K562 (cell line): ENCODE results near the gene LLGL2. TPM values are rescaled to one million over a fixed set of nuclear protein-coding genes. Genes with fewer than 3 reads are reported as not detected.

Experiments
- CBFB ChIP-seq: sonication (generic); formaldehyde crosslinking; IDR thresholded peaks from 2 replicates; pipeline ENCODE4 v1.4.0; 2020; ENCODE audit warnings: mild to moderate bottlenecking, missing genetic modification reagents
- CREB1 ChIP-seq, 2 experiments: sonication (generic) in 1 of 2; formaldehyde crosslinking in 1 of 2; IDR thresholded peaks; 2 replicates each; pipeline versions ENCODE4 v1.6.1 to v1.8.0; 2012 to 2022; ENCODE audit warnings: inconsistent platforms in 1 of 2, mild to moderate bottlenecking in 1 of 2, missing genetic modification reagents in 1 of 2, moderate library complexity in 1 of 2
- FOXA3 ChIP-seq, 2 experiments: fragments of 450-650 bp in 1 of 2; sonication (generic) in 1 of 2; formaldehyde crosslinking; IDR thresholded peaks in 1 of 2; conservative IDR thresholded peaks in 1 of 2; 2 replicates each; pipeline versions ENCODE4 v1.4.0 to v1.8.0; 2020 to 2022; ENCODE audit warnings: mild to moderate bottlenecking in 2 of 2, missing genetic modification reagents in 1 of 2
- FUS ChIP-seq: fragments of 200-400 bp; formaldehyde crosslinking; optimal IDR thresholded peaks from 2 replicates; pipeline ENCODE3; 2017; ENCODE audit warnings: low read depth, low read length
- GTF2A2 ChIP-seq: IDR thresholded peaks from 2 replicates; pipeline ENCODE4 v1.6.1; 2016; ENCODE audit warnings: mild to moderate bottlenecking, missing genetic modification characterization, missing compliant biosample characterization
- HMGN3 ChIP-seq: IDR thresholded peaks from 2 replicates; pipeline ENCODE4 v1.6.1; 2011; ENCODE audit warnings: borderline replicate concordance, low read depth, mild to moderate bottlenecking, mixed read lengths, low read length; ENCODE audit not compliant: insufficient read length; ENCODE audit errors: extremely low read depth
- NR2C2 ChIP-seq, 2 experiments: fragments of 200-800 bp in 1 of 2; sonication (Bioruptor generic) in 1 of 2; sonication (generic) in 1 of 2; formaldehyde crosslinking in 1 of 2; IDR thresholded peaks; 2 replicates each; pipeline versions ENCODE4 v1.6.1 to v1.8.0; 2016 to 2022; ENCODE audit warnings: mild to moderate bottlenecking in 1 of 2, missing compliant biosample characterization in 1 of 2, missing genetic modification characterization in 1 of 2, missing genetic modification reagents in 1 of 2
- PATZ1 ChIP-seq: fragments of 250-450 bp; sonication (Bioruptor Pico); IDR thresholded peaks from 2 replicates; pipeline ENCODE4 v1.5.0; 2020; ENCODE audit warnings: mild to moderate bottlenecking, borderline replicate concordance
- PHF20 ChIP-seq: fragments of 450-650 bp; IDR thresholded peaks from 2 replicates; pipeline ENCODE4 v1.6.1; 2018; ENCODE audit not compliant: partially characterized antibody
- RAD21 ChIP-seq, 2 experiments: fragments of 250-450 bp in 1 of 2; fragments of 450-650 bp in 1 of 2; sonication (Bioruptor Pico) in 1 of 2; formaldehyde crosslinking in 1 of 2; IDR thresholded peaks in 1 of 2; conservative IDR thresholded peaks in 1 of 2; 2 replicates each; pipeline versions ENCODE4 v1.4.0 to v1.8.0; 2020 to 2022; ENCODE audit warnings: mild to moderate bottlenecking in 2 of 2, moderate library complexity in 1 of 2
- REST ChIP-seq, 2 experiments: fragments of 450-650 bp; formaldehyde crosslinking in 1 of 2; IDR thresholded peaks; 2 replicates each; pipeline versions ENCODE4 v1.4.0 to v1.6.1; 2014 to 2020; ENCODE audit warnings: mild to moderate bottlenecking in 2 of 2, borderline replicate concordance in 1 of 2, low read depth in 1 of 2
- TEAD1 ChIP-seq, 2 experiments: fragments of 450-650 bp in 1 of 2; sonication (generic) in 1 of 2; formaldehyde crosslinking; IDR thresholded peaks; 2 replicates each; pipeline versions ENCODE4 v1.4.0 to v1.8.0; 2020 to 2022; ENCODE audit warnings: mild to moderate bottlenecking in 2 of 2, missing genetic modification reagents in 1 of 2
- TEAD4 ChIP-seq, 2 experiments: sonication (generic) in 1 of 2; formaldehyde crosslinking in 1 of 2; IDR thresholded peaks; 2 replicates each; pipeline versions ENCODE4 v1.6.1 to v1.8.0; 2012 to 2022; ENCODE audit warnings: borderline replicate concordance in 1 of 2, inconsistent platforms in 1 of 2, low read length in 1 of 2, mild to moderate bottlenecking in 1 of 2, missing genetic modification reagents in 1 of 2
- polyA plus RNA-seq, 8 experiments: library from polyadenylated mRNA; depleted of rRNA in 4 of 8; stranded (reverse) in 5 of 8; unstranded in 3 of 8; fragments of >200 nt; fragmentation: Nextera tagmentation in 2 of 8; fragmentation: Illumina TruSeq in 1 of 8; extraction: Ambion mirVana in 2 of 8; extraction: Trizol in 1 of 8; gene quantifications; 2 replicates each; pipeline versions ENCODE4 v1.2.1 to v1.2.3, GENCODE V29; 2011 to 2014; ENCODE audit warnings: inconsistent platforms in 1 of 8, missing spikeins in 1 of 8
- total RNA-seq, 7 experiments: library from RNA; depleted of rRNA in 6 of 7; stranded (reverse); fragments of >200 nt in 6 of 7; fragmentation: Illumina TruSeq in 2 of 7; extraction: Trizol in 2 of 7; gene quantifications; 2 replicates each; pipeline versions ENCODE4 v1.2.1 to v1.2.3, GENCODE V29; 2011 to 2021; ENCODE audit warnings: low replicate concordance in 1 of 7

Gene LLGL2
- total and polyA plus RNA-seq, 9 of the 15 experiments (the other 6 are each of a cell fraction or from before 2014, with no cell fraction given), result 0.32 to 24.4 (median 10.2) TPM

GRCh38 chr17:75619506-75620431 lies 94.3 kb downstream of the LLGL2 start (continued):
- TF ChIP-seq RAD21 (CRISPR knock-in tag; conservative IDR thresholded peaks at IDR 0.05 in 1 of 2, IDR thresholded peaks at IDR 0.05 in 1 of 2) (peak in 1 of 2 experiments; percentile 58; a peak in 2 of 4 replicates), TEAD1 (CRISPR knock-in tag; IDR thresholded peaks at IDR 0.05) (0 out of 4 replicates have a peak, but pooled peaks of 1 of the 2 experiments have one; percentile 29), PATZ1 (no peak), PHF20 (no peak), CBFB (0 out of 2 replicates have a peak, but pooled peaks have one; percentile 1), REST (IDR thresholded peaks at IDR 0.05; ENCODE audit: borderline replicate concordance) (peak; percentile 27; the same call in 1 of the 2 replicates), REST (CRISPR knock-in tag; IDR thresholded peaks at IDR 0.05; ENCODE audit: low read depth) (no peak), TEAD4 (IDR thresholded peaks at IDR 0.05; ENCODE audit: low read length) (no peak), TEAD4 (CRISPR knock-in tag; IDR thresholded peaks at IDR 0.05; ENCODE audit: borderline replicate concordance) (no peak), FUS (no peak), GTF2A2 (tag) (no peak), CREB1 (IDR thresholded peaks at IDR 0.05) (peak; percentile 77; the same call in 1 of the 2 replicates), CREB1 (CRISPR knock-in tag; IDR thresholded peaks at IDR 0.05) (peak; percentile 79), NR2C2 (CRISPR knock-in tag; IDR thresholded peaks at IDR 0.05) (0 out of 2 replicates have a peak, but pooled peaks have one; percentile 25), NR2C2 (tag; IDR thresholded peaks at IDR 0.05) (no peak), HMGN3 (no peak), FOXA3 (CRISPR knock-in tag; conservative IDR thresholded peaks at IDR 0.05 in 1 of 2, IDR thresholded peaks at IDR 0.05 in 1 of 2) (0 out of 4 replicates have a peak, but pooled peaks of 1 of the 2 experiments have one; percentile 63)
